A673 (cell line): ENCODE results near the gene ADAM11.

Experiments
- EZH2 ChIP-seq: fragments of 200-600 bp; sonication (generic); IDR thresholded peaks from 2 replicates; pipeline ENCODE4 v1.6.1; 2017; ENCODE audit warnings: borderline replicate concordance, low read depth, mild to moderate bottlenecking, mixed read lengths, antibody characterized with exemption, low read length; ENCODE audit not compliant: poor library complexity, severe bottlenecking
- TF ChIP-seq, protein P1 (sequence below): fragments of 300-800, 200-600 bp; sonication (generic); conservative IDR thresholded peaks from 2 replicates; pipeline ENCODE4 v1.5.1; 2017; ENCODE audit warnings: low read depth, mild to moderate bottlenecking, antibody characterized with exemption, low read length, moderate library complexity, mixed read lengths

DNA sequence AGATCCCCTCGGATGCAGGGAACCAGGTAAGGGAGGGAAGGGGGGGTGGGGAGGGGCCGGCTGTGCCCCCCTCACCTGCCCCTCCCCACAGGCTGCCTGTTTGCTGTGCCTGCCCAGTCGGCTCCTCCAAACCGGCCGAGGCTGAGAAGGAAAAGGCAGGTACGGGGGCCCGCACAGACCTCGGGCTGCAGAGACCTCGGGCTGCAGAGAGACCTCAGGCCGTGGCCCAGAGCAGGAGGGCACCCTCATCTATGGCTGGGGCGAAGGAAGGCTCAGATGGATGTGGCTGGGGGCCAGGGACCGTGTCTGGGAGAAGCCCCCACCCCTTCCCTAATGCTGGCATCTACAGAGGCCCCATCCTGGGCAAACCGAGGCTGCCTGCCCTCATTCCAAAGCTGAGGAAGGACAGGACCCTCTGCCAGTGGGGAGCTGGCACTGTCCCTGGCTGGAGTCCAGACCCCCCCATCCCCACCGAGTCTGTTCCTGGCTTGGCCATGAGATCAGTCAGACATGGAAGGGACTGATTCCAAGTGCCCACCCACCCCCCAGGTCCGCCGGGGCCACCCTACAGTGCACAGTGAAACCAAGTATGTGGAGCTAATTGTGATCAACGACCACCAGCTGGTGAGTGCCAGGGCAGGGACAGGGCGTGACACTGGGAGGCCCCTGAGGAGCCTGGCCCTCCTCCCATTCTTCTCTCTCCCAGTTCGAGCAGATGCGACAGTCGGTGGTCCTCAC, 13.7 kb downstream of the ADAM11 start:
- TF ChIP-seq, protein P1, sequence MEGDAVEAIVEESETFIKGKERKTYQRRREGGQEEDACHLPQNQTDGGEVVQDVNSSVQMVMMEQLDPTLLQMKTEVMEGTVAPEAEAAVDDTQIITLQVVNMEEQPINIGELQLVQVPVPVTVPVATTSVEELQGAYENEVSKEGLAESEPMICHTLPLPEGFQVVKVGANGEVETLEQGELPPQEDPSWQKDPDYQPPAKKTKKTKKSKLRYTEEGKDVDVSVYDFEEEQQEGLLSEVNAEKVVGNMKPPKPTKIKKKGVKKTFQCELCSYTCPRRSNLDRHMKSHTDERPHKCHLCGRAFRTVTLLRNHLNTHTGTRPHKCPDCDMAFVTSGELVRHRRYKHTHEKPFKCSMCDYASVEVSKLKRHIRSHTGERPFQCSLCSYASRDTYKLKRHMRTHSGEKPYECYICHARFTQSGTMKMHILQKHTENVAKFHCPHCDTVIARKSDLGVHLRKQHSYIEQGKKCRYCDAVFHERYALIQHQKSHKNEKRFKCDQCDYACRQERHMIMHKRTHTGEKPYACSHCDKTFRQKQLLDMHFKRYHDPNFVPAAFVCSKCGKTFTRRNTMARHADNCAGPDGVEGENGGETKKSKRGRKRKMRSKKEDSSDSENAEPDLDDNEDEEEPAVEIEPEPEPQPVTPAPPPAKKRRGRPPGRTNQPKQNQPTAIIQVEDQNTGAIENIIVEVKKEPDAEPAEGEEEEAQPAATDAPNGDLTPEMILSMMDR = no peak
- TF ChIP-seq EZH2 = no peak
